Effector CD8-positive, alpha-beta T cell (primary cell): ENCODE results near the gene ACAP1.

Experiments used
- DNase-seq: peaks from one replicate; lab custom pipeline; 2025; lab: John Stamatoyannopoulos, UW

The ACAP1 gene

GRCh38 chr17:7389924-7390910 is 53.9 kb downstream of the ACAP1 start:
- no peak for DNase-seq

- no peak for DNase-seq
Measured at GRCh38 chr17:7391307-7391706, 55.0 kb downstream of the ACAP1 start.

- no peak for DNase-seq
Measured at GRCh38 chr17:7392696-7393612, 56.6 kb downstream of the ACAP1 start.

- peak; percentile 71 for DNase-seq
Measured at GRCh38 chr17:7393613-7394451, 57.5 kb downstream of the ACAP1 start.

- peak; percentile 67 for DNase-seq
Measured at GRCh38 chr17:7394452-7395191, 58.3 kb downstream of the ACAP1 start, which contains the start of gene PLSCR3. Gene PLSCR3, minus strand, starts transcription at chr17:7394525. Its CDS starts 415 bp downstream, at chr17:7394110.

- DNase-seq: no peak
Measured at GRCh38 chr17:7396147-7396546, 59.8 kb downstream of the ACAP1 start.

- DNase-seq: no peak
Measured at GRCh38 chr17:7398612-7399011, 62.3 kb downstream of the ACAP1 start.
